ENCODE measurements around the gene SPATA20.

DNA sequence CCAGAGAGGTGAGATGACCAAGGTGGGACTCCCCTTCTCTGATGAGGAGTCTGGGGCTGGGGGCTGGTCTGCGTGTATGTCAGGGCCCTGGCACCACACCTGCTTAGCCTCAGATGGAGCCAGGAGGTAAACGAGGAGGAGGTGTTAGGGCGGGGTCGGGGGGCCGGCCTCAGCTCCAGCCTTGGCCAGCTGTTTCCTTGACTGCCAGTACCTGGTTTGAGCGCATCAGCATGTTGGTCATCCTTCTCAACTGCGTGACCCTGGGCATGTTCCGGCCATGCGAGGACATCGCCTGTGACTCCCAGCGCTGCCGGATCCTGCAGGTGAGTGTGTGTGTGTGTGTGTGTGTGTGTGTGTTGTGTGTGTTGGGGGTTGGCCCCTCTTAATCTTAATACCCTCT lies 21.7 kb downstream of the SPATA20 start:
- TF ChIP-seq, protein P1, sequence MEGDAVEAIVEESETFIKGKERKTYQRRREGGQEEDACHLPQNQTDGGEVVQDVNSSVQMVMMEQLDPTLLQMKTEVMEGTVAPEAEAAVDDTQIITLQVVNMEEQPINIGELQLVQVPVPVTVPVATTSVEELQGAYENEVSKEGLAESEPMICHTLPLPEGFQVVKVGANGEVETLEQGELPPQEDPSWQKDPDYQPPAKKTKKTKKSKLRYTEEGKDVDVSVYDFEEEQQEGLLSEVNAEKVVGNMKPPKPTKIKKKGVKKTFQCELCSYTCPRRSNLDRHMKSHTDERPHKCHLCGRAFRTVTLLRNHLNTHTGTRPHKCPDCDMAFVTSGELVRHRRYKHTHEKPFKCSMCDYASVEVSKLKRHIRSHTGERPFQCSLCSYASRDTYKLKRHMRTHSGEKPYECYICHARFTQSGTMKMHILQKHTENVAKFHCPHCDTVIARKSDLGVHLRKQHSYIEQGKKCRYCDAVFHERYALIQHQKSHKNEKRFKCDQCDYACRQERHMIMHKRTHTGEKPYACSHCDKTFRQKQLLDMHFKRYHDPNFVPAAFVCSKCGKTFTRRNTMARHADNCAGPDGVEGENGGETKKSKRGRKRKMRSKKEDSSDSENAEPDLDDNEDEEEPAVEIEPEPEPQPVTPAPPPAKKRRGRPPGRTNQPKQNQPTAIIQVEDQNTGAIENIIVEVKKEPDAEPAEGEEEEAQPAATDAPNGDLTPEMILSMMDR (IDR thresholded peaks at IDR 0.05; ENCODE audit: borderline replicate concordance, extremely low read depth, low read length, poor library complexity, severe bottlenecking): no peak
- no peak for TF ChIP-seq EZH2 (IDR thresholded peaks at IDR 0.05; ENCODE audit: borderline replicate concordance, low read depth, low read length, severe bottlenecking)
